ENCODE data around the gene CKAP4.

DNA sequence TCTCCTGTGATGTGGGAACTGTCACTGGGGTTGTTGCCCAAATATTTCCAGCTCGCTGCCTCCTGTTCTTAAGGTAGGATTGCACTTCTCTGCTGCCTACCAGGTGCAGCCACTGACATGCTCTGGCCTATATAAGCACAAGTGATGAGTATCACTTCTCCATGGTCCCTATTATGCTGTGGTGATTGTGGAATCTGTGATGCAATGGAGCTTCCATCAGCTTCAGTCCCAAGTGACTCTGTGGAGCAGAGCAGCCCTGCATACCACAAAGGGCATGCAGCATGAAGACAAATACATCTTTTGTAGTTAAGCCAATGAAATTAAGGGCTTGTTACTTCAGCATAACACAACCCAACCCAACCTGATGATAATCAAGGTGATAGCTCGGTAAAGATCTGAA is 43.5 kb downstream of the CKAP4 start:
- no peak for TF ChIP-seq POLR2A (IDR thresholded peaks at IDR 0.05)
- no peak for TF ChIP-seq CTCF (IDR thresholded peaks at IDR 0.05 in 8 of 11, conservative IDR thresholded peaks at IDR 0.05 in 3 of 11)
- TF ChIP-seq POLR2AphosphoS5 (IDR thresholded peaks at IDR 0.05), result no peak

Measured in spleen (tissue), 7 donors.